HTR-8/SVneo (cell line): Measurements from ENCODE around the gene EXOC6.

Experiments
- DNase-seq: peaks from one replicate; pipeline ENCODE4 v3.0.0; 2011; ENCODE audit warnings: low spot score, mixed read lengths; ENCODE audit not compliant: insufficient read length
- FAIRE-seq: peaks from 2 replicates; lab custom pipeline; 2011; peaks lifted over from hg19 to GRCh38; lab: Jason Lieb, UNC

The EXOC6 gene

DNA sequence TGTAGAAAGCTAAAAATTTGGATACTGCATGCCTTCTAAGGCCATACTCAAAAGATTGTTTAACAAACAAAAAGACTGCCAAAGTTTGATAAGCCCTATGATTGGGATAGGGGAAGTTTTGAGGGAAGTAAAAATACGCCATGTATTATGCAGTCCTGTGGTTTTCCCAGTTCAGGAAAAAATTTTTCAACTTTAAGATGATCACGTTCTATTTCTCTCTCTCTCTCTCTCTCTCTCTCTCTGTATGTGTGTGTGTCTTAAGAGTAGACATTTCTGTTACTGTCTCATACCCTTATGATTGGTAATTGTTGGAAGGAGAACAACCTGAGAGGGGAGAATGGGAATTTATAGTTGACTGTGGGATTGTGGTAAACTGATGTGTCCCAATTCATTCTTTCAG, 143.2 kb downstream of the EXOC6 start:
- DNase-seq = no peak
- no peak for FAIRE-seq

DNA sequence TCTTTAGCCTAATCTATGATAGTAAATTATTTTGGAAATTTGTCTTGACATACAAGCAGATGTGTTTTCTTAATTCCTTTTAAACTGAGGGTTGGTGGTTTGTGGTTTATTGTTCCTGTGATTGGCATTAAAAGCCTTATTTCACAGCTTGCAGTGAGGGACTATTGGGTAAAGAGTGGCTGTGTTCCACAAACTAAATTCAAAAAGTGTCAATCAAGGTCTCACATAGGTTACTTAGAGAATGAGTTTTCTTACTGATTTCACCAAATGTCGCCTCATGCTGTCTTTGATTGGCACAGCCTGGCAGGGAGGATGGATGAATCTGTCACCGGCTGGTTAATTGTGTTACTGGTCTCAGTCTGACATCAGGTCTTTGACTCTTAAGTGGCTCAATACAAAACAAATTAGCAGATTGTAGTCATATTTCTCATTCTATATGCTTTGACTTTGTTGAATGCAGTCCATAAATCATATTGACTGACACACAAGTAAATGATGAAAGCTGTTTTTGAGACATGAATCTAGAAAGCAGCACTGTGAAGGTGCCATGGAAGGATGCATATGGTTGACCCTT, 145.5 kb downstream of the EXOC6 start:
- FAIRE-seq (peak; percentile 16), DNase-seq (no peak)

DNA sequence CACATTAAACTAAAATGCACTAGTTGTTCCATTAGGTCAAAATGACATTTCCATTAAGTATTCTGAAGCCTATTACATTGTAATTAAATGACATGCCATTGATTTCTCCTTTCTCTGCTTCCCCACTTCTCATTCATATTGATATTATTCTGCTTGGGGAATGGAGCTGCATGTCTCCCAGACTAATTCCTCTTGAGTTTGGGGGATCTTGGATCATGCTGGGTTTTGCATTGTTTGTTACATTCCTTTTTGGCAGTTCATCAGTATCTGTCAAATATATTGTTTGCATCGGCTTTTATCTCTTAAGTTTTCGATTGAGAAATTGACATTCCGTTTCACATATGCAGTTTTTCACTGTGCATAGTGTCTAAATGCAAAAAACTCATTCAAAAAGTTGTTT, 147.2 kb downstream of the EXOC6 start:
- no peak for FAIRE-seq
- DNase-seq = no peak

DNA sequence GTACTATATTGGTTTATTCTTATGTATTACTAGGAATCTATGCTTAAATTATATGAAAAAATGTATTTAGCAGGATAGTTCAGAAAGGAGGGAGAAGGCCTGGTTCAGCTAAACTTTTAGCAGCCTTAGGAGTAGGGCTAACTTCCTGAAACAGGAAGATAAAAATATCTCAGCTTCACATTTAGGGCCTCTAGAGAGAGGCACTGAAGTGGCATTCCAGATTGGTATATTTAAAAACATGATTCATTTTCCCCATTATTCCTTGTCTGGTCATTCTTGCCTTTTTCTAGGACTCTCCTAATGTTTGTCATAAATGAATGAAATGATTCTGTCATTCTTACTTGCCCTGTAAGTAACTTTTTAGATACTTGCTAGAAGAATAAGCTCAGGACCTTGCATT, 149.3 kb downstream of the EXOC6 start:
- DNase-seq (no peak), FAIRE-seq (no peak)

DNA sequence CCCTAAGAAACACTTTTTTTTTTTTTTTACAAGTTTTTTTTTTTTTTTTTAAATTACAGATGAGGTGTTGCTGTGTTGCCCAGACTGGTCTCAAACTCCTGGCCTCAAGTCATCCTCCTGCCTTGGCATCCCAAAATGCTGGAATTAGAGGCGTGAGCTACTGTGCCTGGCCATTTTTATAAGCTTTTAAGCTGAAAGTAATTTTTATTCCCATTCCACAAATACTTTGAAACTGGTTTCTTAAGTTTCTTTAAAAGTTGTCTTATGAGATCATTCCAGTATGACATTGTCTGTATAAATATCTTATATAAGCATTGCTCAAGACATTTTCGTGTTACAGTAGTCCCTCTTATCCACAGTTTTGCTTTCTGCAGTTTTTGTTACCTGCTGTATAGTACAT, 150.9 kb downstream of the EXOC6 start:
- FAIRE-seq (no peak), DNase-seq (no peak)

DNA sequence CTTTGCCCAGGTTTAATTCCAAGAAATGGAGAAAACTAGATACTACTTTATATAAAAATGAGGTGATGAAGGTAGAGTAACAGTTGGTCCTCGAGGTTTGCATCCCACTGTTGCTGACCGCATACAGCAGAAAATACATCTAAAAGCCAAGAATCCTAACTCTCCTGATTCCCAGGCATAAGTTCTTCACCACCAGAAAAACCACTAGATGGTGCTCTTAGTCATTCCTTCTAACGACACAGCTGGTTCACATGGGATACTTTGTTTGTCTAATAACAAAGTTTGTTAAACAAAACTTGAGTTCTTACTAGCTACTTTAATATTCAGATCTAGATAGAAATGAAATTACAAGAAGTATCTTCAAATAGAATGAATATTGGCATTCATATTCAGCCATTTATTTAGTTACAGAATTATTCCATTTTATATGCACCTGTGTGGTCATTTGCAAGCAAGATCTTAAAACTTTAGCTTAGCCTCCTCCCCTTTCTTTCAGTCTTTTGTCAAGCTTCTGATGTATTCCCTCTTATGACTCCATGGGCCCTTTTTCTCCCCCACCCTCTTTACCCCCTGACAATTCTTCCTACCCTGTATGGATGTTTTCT, 158.2 kb downstream of the EXOC6 start:
- DNase-seq = peak; percentile 45

DNA sequence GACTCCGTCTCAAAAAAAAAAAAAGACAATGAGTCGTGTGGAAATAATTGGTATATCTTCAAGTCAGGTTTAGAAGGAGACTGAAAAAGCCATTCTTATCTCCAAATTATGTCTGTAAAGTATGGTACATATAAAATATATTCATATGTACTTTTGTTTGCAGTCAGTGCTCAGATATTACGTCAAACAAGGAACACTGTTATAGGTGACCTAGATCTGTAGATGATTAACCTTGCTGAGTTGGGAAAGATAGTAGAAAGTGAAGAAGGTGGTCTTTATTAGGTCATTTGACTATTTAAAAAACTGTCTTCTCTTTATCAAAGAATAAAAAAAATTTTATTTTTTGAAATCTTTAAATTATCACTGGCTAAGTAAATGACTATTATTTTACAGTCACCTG, 167.4 kb downstream of the EXOC6 start:
- DNase-seq (no peak), FAIRE-seq (no peak)

More for the DNA sequence above, 158.2 kb downstream of the EXOC6 start:
- no peak for FAIRE-seq

DNA sequence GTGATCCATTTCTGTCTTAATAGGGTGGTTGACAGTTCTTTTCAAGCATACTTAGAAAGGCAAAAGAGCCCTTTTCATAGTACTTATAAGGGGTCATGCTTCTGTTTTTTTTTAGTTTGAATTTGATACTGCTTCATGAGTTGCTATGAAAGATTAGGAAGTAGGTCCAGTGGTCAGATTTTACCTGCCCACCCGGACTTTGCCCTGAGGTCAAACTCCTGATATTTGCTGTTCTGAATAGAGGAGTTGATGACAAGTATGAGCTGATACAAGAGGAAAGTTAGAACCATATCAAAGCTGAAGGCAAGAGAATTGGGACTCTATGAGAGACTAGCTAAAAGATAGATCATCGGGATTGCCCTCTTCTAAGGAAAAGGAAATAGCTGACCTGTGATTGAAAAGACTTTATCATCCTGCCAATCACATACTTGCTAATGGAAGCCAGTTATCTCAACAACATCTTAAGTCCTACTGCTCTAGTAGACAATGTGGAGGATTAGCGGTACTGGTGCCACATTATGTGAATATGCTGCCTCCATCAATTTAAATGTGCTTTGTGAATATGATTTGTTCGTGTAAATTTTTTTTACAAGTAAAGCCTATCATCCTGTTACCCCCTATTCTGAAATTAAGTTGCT, 174.8 kb downstream of the EXOC6 start:
- DNase-seq (no peak), FAIRE-seq (no peak)

DNA sequence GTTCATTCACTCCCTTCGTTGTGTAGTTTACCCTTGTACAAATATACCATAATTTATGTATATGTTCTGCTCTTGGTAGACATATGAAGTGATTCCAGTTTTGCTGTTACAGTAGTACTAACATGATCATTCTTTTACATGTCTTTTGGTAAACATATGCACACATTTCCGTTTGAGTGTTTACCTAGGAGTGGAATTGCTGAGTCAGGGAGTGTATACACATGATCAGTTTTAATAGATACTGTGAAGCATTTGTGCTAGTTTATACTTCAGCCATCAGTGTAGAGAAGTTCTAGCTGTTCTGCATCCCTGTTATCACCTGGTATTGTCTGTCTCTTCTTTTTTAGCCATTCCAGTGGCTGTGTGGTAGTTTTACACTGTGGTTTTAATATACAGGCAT, 177.8 kb downstream of the EXOC6 start:
- FAIRE-seq = no peak

DNA sequence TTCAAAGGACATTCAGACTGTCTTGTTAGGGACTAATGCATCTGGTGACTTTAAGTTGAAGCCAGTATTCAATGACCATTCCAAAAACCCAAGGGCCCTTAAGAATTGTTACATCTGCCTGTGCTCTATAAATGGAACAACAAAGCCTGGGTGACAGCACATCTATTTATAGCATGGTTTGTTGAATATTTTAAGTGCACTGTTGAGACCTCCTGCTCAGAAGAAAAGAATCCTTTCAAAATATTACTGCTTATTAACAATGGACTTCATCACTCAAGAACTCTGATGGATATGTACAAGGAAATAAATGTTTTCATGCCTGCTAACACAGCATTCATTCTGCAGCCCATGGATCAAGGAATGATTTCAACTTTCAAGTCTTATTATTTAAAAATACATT, 179.2 kb downstream of the EXOC6 start:
- no peak for DNase-seq
- no peak for FAIRE-seq

More for the DNA sequence above, 177.8 kb downstream of the EXOC6 start:
- DNase-seq = no peak

DNA sequence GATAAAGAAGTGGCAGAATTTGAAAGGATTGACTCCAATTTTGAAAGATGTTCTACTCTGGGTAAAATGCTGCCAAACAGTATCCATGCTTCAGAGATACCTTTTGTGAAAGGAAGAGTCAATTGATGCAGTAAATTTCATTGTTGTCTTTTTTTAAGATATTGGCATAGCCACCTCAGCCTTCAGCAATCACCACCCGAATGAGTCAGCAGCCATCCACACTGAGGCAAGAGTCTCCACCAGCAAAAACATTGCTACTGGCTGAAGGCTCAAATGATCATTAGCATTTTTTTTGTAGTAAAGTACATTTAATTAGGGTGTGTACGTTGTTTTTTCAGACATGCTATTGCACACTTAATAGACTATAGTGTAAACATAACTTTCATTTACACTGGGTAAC, 180.6 kb downstream of the EXOC6 start:
- DNase-seq (peak; percentile 13), FAIRE-seq (no peak)

DNA sequence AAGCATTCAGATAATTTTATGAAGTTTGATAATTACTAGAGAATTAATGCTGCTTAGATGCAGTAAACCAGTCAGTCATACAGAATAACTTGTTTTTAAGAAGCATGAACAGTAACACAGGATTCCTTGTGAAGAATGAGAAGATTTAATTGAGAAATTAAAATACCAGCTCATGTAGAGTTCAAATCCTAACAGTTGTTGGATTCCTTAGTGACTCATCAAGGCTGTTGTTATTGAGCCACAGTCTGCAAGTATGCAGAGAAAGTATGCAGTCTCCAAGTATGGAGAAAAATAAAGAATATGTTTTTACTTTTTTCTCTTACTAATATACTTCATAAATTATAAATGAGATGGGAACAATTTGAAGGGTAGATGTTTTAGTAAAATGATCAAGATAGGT, 182.1 kb downstream of the EXOC6 start:
- DNase-seq (peak; percentile 59), FAIRE-seq (no peak)

DNA sequence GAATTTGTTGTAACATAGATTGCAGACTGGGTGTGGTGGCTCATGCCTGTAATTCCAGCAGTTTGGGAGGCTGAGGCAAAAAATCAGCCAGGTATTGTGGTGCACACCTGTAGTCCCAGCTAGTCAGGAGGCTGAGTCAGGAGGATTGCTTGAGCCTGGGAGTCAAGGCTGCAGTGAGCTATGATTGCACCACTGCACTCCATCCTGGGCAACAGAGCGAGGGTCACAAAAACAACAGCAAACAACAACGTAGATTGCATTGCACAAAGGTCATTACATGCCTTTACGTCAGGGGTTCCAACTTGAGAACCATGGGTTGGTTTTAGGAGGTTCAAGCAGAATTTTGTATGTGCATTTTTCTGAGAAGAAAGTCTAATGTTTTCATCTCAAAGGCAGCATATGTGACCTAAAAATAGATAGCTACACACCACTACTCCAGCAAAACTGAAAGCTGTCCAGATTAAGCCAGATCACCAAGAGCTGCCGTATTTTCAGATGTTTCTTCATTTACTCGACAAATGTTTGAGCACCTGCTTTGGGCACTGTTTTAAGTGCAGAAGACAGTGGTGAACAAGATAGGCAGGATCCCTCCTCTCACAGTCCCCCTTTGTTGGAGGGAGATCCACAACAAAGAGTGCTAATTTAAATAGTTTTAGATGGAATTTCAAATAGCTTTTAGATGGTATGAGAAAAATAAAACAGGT, 183.9 kb downstream of the EXOC6 start:
- no peak for DNase-seq
- peak; percentile 69 for FAIRE-seq

DNA sequence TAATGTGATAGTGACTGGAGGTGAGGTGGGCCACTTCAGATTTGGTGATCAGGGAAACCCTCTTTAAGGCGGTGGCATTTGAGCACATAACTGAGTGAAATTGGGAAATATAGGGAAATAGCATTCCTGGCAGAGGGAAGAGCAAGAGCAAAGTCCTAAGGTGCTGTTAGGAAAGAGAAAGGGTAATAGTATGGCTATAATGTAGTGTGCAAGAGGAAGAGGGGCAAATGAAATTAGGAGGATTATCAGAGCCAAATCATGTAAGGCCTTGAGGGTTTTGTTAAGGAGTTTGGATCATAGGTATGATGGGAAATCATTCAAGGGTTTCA, 184.5 kb downstream of the EXOC6 start:
- DNase-seq (no peak), FAIRE-seq (no peak)

DNA sequence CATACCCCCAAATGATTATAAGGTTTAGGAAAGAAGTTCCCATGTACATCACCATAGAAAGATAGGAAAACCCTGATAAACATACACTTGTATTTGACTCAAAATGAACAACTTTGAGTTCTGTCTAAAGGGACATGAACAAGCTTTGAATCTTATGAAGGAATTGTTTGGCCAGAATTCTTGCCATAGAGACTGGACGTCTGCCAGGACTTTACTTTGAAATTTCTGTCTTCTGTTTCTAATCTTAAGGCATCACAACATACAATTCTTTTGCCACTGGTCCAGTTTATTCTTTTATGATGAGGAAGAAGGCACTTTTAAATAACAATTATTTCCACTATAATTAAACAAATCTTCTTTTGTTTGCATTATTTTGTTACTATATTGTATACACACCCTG, 186.1 kb downstream of the EXOC6 start:
- DNase-seq = no peak
- FAIRE-seq = no peak

DNA sequence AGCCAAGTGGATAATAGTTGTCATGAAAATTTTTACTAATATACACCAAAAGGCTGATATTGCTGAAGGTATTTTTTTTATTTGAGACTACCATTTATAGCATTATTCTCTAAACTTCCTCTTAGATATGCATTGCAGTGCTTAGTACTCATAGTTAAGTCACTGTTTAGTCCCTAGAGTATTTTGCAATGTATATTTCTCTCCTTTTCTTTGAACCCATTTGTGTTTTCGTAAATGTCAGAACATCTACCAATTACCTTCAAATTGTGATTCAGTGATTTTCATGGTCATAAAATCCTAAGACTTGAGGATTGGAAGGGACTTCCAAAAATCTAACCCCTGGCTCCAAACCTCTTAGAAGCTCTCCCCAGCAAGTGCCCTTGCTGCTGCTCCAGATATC, 190.8 kb downstream of the EXOC6 start:
- FAIRE-seq (no peak), DNase-seq (no peak)

DNA sequence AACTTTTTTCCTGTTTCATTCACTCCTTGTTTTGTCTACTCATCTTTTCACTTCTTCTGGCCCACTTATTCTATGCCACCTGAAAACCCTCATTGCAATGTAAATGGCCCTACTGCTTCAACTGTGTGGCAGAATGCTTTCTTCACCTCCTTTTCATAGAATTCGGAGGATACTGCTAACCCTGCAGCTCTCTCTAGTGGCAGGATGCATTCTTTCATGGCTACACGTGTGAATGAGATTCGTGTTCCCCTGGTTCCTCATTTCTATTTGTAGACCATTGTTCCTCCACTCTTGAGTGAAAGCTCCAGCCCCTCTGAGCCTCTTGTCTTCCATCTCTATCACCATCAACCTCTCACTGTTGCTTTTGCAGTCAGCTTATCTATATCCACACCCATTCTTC, 191.4 kb downstream of the EXOC6 start:
- FAIRE-seq = no peak

DNA sequence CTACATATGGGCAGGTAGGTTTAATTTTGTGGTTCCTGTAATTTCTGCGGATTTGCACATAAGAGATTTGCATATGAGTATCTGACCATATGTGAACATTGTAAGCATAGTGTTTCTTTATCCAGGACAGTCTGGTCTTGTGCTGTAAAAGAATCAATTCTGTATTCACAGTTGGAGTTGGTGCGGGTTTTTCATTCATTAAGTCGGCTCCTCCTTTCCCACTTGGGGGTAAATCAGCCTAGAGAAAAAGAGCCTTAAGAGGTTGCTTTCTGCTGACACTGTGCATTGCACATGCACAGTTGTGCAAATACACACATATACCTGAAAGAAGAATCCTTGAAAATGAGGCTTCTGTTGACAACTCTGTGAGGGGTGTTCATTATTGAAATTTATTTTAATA, 206.2 kb downstream of the EXOC6 start:
- FAIRE-seq = no peak

More for the DNA sequence above, 191.4 kb downstream of the EXOC6 start:
- DNase-seq = peak; percentile 33

DNA sequence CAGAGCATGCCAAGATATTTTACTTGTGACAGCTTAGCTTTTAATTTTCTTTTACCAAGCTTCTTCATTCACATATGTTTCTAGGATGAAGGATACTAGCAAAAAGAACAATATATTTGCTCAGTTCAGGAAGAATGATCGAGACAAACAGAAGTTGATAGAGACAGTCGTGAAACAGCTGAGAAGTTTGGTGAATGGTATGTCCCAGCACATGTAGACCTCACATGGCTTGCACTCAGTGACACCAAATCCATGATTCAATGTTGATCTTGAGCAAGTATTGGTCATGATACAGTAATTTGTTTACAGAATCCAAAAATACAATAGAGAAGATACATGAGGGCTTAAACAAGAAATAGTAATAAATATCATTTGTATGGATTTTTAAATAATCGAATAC, 209.8 kb downstream of the EXOC6 start:
- DNase-seq (no peak), FAIRE-seq (no peak)

More for the DNA sequence above, 206.2 kb downstream of the EXOC6 start:
- no peak for DNase-seq

DNA sequence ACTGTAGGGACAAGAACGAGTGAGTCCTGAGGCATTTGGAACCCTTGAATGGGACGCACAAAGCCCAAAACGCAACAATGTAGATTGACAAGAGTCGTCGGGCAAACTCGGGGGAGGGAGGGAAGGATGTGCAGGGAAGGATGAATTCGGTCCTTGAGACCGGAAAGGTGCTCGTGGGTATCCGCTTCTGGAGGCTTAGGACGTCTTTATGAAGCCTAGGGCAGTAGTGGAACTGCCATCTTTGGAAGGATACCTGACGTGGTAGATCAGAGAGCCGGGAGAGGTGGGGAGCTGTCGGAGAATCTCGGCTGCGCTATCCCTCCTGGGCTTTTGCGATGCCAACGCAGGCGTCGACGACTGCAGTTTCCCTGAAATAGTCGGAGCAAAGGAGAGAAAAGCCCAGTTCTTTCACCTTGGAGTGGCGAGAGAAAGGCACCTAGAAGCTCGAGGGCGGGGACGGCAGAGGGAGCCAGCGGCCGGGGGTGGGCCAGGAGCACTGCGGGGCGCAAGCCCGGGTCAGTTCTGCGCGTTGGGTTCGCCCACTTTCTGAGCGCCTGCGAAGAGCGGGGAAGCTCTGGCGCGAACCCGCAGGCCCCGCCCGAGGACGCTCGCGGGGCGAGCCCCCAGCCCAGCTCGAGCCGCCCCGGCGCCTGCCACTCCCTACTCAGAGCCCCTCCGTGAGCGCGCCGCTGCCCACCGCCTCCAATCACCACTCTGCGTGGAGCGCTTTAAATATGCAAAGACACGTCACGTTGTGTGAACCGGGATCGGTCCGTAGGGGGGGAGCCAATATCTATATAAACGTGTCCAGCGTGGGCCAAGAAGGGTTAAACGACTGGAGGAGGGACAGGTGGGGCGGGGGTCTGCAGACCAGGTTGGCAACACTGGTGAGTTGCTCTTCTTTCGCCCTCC, 211.9 kb downstream of the EXOC6 start, which contains the start of gene CYP26C1:
TSS of gene CYP26C1 (plus strand) at position 824 of the 912 bp plus-strand sequence. CDS start 466 bp downstream, outside the sequence.
- FAIRE-seq (no peak), DNase-seq (no peak)
